Umbilical cord (tissue), 2 donors: ENCODE data around the gene PUM2. TPM values are rescaled to one million over a fixed set of nuclear protein-coding genes. Genes with fewer than 3 reads are reported as not detected.
"Not testable (repeated sequence)": the region's sequence is repeated elsewhere in the genome, so short reads cannot be mapped to it uniquely, and the experiment has no call there.

Experiments used
- DNase-seq: peaks from one replicate; pipeline ENCODE4 v3.0.0-alpha.2; 2015; ENCODE audit warnings: low spot score
- total RNA-seq: library from RNA; depleted of rRNA; stranded (reverse); fragments of >200 nt; gene quantifications from one replicate; pipeline ENCODE4 v1.2.3, GENCODE V29; 2014; ENCODE audit warnings: low replicate concordance; ENCODE audit not compliant: insufficient read depth

Gene PUM2
- total RNA-seq, 1 donor from 2014 or later = 61.2 TPM

GRCh38 chr2:20371323-20372025 lies 20.8 kb upstream of the PUM2 start:
- DNase-seq = peak; percentile 76

GRCh38 chr2:20370191-20370590 lies 19.5 kb upstream of the PUM2 start:
- DNase-seq = peak; percentile 35

- no peak for DNase-seq
These were observed 18.7 kb upstream of the PUM2 start for GRCh38 chr2:20369366-20369765.

DNA sequence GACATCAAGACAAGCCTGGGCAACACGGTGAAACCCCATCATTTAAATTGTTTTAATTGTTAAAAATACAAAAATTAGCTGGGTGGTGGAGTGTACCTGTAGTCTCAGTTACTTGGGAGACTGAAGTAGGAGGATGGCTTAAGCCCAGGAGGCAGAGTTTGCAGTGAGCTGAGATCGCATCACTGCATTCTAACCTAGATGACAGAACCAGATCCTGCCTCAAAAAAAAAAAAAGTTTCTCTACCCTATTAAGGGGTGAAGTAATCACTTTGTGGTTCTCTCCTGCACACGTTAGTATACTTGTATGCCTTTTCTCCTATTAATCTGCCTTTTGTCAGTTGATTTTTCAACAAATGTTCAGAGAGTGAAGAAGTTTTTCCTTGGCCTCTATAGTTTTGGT lies 18.1 kb upstream of the PUM2 start:
- DNase-seq = no peak

- not testable (repeated sequence) for DNase-seq
These were observed 17.3 kb upstream of the PUM2 start for GRCh38 chr2:20367929-20368328.

- no peak for DNase-seq
These were observed 16.1 kb upstream of the PUM2 start for GRCh38 chr2:20366672-20367116.

GRCh38 chr2:20365249-20365817 lies 14.7 kb upstream of the PUM2 start:
- peak; percentile 72 for DNase-seq

GRCh38 chr2:20363578-20363977 lies 12.9 kb upstream of the PUM2 start:
- DNase-seq = no peak

- DNase-seq = no peak
These were observed 12.2 kb upstream of the PUM2 start for GRCh38 chr2:20362701-20363435.

DNA sequence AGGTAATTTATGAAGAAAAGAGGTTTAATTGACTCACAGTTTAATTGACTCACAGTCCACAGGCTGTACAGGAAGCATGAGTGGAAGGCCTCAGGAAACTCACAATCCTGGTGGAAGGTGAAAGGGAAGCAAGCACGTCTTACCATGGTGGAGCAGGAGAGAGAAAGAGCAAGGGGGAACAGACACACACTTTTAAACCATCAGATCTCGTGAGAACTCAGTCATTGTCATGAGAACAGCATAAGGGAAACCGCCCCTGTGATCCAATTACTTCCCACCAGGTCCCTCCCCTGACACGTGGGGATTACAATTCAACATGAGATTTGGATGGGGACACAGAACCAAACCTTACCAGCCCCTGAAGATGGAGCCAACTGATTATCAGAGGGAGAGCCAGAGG lies 11.2 kb upstream of the PUM2 start:
- DNase-seq = no peak

DNA sequence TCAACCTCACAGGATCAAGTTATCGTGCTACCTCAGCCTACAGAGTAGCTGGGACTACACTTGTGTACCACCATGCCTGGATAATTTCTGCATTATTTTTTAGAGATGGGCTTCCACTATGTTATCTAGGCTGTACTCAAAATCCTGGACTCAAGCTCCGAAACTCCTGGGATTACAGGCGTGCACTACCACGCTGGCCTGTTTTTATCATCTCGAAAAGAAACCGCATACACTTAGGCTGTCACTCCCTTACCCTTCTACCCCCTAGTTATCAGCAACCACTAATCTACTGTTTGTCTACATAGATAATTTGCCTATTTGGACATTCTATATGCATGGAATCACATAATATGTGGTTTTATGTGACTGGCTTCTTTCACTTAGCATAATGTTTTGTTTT lies 8.5 kb upstream of the PUM2 start:
- peak; percentile 93 for DNase-seq

DNA sequence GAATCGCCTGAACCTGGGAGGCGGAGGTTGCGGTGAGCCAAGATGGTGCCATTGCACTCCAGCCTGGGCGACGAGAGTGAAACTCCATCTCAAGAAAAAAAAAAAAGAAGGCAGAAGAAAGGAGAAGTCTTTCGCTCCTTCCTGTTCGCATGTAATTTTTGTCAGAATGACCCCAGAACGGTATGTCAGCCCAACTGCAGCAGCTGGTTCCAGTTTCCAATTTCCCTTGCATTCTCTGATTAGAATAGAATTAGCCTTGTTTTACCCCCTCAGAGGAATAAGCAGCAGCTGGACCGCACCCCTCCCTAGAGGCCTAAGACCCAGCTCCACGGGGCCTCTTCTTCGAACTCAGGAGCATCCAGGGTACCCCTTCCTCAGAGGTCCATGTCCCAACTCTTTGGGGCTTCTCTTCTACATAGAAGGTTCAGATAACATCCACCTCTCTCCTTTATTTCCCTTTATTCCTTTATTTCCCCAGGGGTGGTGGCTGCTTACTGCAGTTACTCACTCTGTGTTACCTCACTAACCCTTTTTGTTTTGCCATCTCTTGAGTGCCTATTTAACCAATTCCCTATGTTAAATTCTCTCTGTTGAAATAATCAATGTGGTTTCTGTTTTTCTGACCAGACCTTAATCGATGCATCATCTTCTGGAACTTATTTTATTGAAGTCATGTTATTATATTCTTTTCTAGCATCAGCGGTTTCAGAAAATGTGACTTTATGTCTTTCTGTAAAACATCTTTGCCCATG lies 7.2 kb upstream of the PUM2 start:
- no peak for DNase-seq

DNA sequence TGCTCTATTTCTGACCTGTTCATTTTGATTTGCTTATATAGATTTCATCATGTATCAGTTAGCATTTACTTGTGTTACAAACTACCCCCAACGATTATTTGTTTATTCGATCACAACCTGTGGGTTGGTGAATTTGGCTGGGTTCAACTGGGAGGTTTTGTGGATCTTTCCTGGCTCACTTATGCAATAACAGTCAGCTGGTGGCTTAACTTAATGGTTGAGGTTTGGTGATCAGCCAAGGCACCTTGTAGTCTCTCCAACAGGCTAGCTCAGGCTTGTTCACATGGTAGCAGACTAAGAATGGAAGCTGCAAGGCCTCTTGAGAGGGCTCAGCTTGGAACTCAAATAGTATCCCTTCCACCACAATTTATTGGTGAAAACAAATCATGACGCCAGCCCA lies 5.4 kb upstream of the PUM2 start:
- DNase-seq = peak; percentile 46

DNA sequence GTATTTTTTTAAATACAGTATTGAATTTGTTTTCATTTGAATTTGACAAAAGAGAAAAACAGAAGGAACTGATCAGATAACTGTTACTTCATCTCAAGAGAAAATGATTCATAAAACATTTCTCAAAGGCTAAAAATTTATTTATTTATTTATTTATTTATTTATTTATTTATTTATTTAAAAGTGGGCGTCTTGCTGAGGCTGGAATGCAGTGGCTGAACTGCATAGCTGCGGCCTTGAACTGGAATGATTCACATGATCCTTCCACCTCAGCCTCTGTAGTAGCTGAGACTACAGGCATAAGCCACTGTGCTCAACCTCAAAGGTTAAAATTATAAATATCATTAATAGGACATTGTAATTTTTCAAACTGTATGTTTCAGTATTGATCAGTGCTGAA lies 4.5 kb upstream of the PUM2 start:
- no peak for DNase-seq

DNA sequence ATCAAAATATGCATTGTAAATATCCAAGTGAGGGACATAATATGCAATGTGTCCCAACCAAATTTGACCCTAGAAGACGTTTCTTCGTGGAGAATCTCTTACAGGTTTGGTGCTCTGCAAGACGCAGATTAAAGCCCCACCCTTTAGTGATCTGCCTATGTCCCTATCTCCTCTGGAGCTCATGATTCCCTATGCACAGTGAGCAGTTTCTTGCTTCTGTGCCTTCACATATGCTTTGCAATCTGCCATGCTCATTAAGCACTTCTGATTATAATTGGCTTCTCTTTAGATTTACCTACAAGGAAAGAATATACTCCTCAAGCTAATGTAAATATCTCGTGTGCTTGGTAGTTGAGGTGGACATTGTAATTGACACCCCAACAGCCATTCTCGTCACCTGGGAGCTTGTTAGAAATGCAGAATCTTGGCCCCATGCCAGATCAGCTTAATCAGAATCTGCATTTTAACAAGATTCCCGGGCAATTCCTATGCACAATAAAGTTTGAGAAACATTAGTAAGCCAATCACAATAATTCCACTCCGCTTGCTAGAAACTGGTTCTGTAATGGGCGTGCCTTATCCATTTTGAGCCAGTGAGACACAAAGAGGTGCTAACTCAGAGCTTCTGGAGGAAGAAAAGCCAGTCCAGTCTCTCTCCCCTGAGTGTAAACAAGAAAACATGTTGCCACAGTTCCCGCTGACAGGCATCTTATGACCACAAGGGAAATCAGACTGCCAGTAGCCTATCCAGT lies 2.8 kb upstream of the PUM2 start:
- DNase-seq = peak; percentile 35

DNA sequence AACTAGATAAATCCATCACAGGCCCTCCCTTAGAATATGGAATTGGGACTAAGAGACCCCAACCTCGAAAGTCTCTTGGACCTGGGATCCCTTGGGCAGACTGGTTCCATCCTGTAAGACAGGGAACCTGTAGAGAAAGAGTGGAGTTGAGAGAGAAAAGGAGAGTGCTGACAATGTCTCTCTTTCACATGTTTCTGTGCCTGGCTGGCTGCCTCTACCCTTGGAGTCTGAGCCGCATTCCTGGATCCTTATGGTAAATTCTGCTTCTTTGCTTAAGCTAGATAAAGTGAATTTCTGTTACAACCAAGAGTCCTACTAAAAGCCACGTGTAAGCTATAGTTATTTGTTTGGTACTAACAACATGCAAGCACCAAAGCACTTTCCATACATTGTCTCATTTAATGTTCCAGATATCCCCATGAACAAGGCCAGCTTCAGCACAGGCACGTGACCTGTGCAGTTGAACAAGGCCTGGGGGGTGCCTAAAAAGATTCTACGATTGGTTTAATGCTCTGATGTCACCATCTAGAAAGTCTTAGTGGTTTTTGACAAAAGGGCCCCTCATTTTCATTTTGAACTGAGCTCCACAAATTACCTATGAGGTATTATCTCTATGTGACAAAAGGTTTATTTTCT lies 2.1 kb upstream of the PUM2 start:
- peak; percentile 85 for DNase-seq

- DNase-seq = peak; percentile 83
These were observed 1.6 kb upstream of the PUM2 start for GRCh38 chr2:20352230-20352578.

- DNase-seq = no peak
These were observed 1.0 kb upstream of the PUM2 start for GRCh38 chr2:20351555-20352229.

- DNase-seq = peak; percentile 54
These were observed 467 bp downstream of the PUM2 start for GRCh38 chr2:20350041-20350712.

GRCh38 chr2:20349513-20349921 lies 1.1 kb downstream of the PUM2 start:
- DNase-seq = no peak
